CD14-positive monocyte (primary cell): ENCODE measurements around the gene BUB1. TPM values are rescaled to one million over a fixed set of nuclear protein-coding genes. Genes with fewer than 3 reads are reported as not detected.

Source experiments
- DNase-seq, 3 donors: peaks; one replicate each; pipeline ENCODE4 v3.0.0-alpha.2; 2011 to 2022
- H2AFZ ChIP-seq: 2 replicates; pipeline ENCODE4 v1.6.0; 2012; ENCODE audit warnings: mild to moderate bottlenecking, low read depth, low read length, inconsistent platforms; ENCODE audit not compliant: insufficient read depth, poor library complexity, severe bottlenecking
- H3K27ac ChIP-seq, 2 donors: 1 replicate in 1 of 2; 2 replicates in 1 of 2; pipeline ENCODE4 v1.5.1; 2012 to 2013; ENCODE audit warnings: low read length in 2 of 2, control low read depth in 1 of 2, inconsistent platforms in 1 of 2, low read depth in 1 of 2, mild to moderate bottlenecking in 1 of 2
- H3K27me3 ChIP-seq, 2 donors: one replicate each; pipeline versions ENCODE4 v1.6.0 to v1.6.1; 2011 to 2013; ENCODE audit warnings: low read length in 2 of 2; ENCODE audit not compliant: control insufficient read depth in 2 of 2, insufficient read depth in 2 of 2
- H3K36me3 ChIP-seq, 2 donors: replicated peaks in 1 of 2; 1 replicate in 1 of 2; 2 replicates in 1 of 2; pipeline versions ENCODE4 v1.5.1 to v1.6.1; 2012 to 2013; ENCODE audit warnings: low read length in 2 of 2, control low read depth in 1 of 2, inconsistent platforms in 1 of 2, mild to moderate bottlenecking in 1 of 2; ENCODE audit not compliant: insufficient read depth in 2 of 2, control insufficient read depth in 1 of 2
- H3K4me1 ChIP-seq, 2 donors: 1 replicate in 1 of 2; 2 replicates in 1 of 2; pipeline versions ENCODE4 v1.5.1 to v1.6.1; 2012 to 2013; ENCODE audit warnings: low read length in 2 of 2, control low read depth in 1 of 2, inconsistent platforms in 1 of 2, mild to moderate bottlenecking in 1 of 2, moderate library complexity in 1 of 2; ENCODE audit not compliant: insufficient read depth in 2 of 2, control insufficient read depth in 1 of 2
- H3K4me2 ChIP-seq: replicated peaks from 2 replicates; pipeline ENCODE3; 2012; ENCODE audit warnings: low read length, moderate library complexity, mild to moderate bottlenecking; ENCODE audit not compliant: poor library complexity, severe bottlenecking; ENCODE audit errors: extremely low read depth
- H3K4me3 ChIP-seq, 3 experiments: fragments of 200-600 bp in 1 of 3; sonication (generic) in 1 of 3; replicated peaks in 1 of 3; 1 replicate in 2 of 3; 2 replicates in 1 of 3; pipeline ENCODE4 v1.5.1; 2011 to 2013; ENCODE audit warnings: low read length in 3 of 3, mild to moderate bottlenecking in 3 of 3, control low read depth in 2 of 3, low read depth in 2 of 3, inconsistent platforms in 1 of 3, moderate library complexity in 1 of 3
- H3K79me2 ChIP-seq: 2 replicates; pipeline ENCODE4 v1.6.0; 2012; ENCODE audit warnings: mild to moderate bottlenecking, control low read depth, inconsistent platforms, low read length, moderate library complexity; ENCODE audit not compliant: insufficient read depth
- H3K9ac ChIP-seq: 2 replicates; pipeline ENCODE4 v1.6.0; 2017; ENCODE audit warnings: low read length, mild to moderate bottlenecking; ENCODE audit not compliant: insufficient read depth, poor library complexity, severe bottlenecking
- H3K9me3 ChIP-seq, 2 donors: replicated peaks in 1 of 2; 1 replicate in 1 of 2; 2 replicates in 1 of 2; pipeline versions ENCODE4 v1.5.1 to v1.6.1; 2012 to 2013; ENCODE audit warnings: low read length in 2 of 2, control low read depth in 1 of 2; ENCODE audit not compliant: control insufficient read depth in 1 of 2, insufficient read depth in 1 of 2
- H4K20me1 ChIP-seq: 2 replicates; pipeline ENCODE4 v1.6.0; 2012; ENCODE audit warnings: mild to moderate bottlenecking, low read length, control low read depth, moderate library complexity; ENCODE audit not compliant: insufficient read depth
- H3K27ac Mint-ChIP-seq, 7 donors: one replicate each; pipeline ENCODE4 v1.8.0; 2020; ENCODE audit warnings: mild to moderate bottlenecking in 7 of 7, mixed read lengths in 7 of 7, moderate library complexity in 6 of 7, inconsistent platforms in 2 of 7
- H3K27me3 Mint-ChIP-seq, 3 donors: one replicate each; pipeline ENCODE4 v1.8.0; 2021 to 2022; ENCODE audit warnings: low read depth in 3 of 3, mild to moderate bottlenecking in 3 of 3, mixed read lengths in 3 of 3, moderate library complexity in 3 of 3, inconsistent platforms in 1 of 3
- H3K36me3 Mint-ChIP-seq, 2 donors: one replicate each; pipeline ENCODE4 v1.8.0; 2020; ENCODE audit warnings: mixed read lengths in 2 of 2, inconsistent platforms in 1 of 2, mild to moderate bottlenecking in 1 of 2
- H3K4me1 Mint-ChIP-seq: one replicate; pipeline ENCODE4 v1.8.0; 2020; ENCODE audit warnings: mild to moderate bottlenecking, mixed read lengths
- H3K4me3 Mint-ChIP-seq, 2 donors: one replicate each; pipeline ENCODE4 v1.8.0; 2020; ENCODE audit warnings: mild to moderate bottlenecking in 2 of 2, mixed read lengths in 2 of 2, moderate library complexity in 1 of 2
- H3K9me3 Mint-ChIP-seq, 7 donors: one replicate each; pipeline ENCODE4 v1.8.0; 2020 to 2022; ENCODE audit warnings: mixed read lengths in 7 of 7, mild to moderate bottlenecking in 6 of 7, moderate library complexity in 6 of 7, inconsistent platforms in 2 of 7
- WGBS: methylation state at CpG from one replicate; pipeline ENCODE4 v1.1.5; 2013; ENCODE audit warnings: missing lambda C conversion rate; ENCODE audit not compliant: insufficient coverage; 5-methylcytosine and 5-hydroxymethylcytosine counted together
- intact Hi-C, 2 donors: fragments of 100-400 bp; cut with micrococcal nuclease; formaldehyde crosslinking; loops; one replicate each; pipeline versions ENCODE4 v1.15.0 to v1.15.1; 2023
- polyA plus RNA-seq, 3 donors: library from polyadenylated mRNA; depleted of rRNA in 1 of 3; unstranded in 2 of 3; stranded (reverse) in 1 of 3; fragments of 300-500 nt in 2 of 3; fragments of >200 nt in 1 of 3; fragmentation: Illumina TruSeq in 2 of 3; gene quantifications; 1 replicate in 2 of 3; 2 replicates in 1 of 3; pipeline ENCODE4 v1.2.3, GENCODE V29; 2012 to 2021
- TF ChIP-seq, protein P1 (sequence below): fragments of 200-600 bp; IDR thresholded peaks from one replicate; pipeline ENCODE4 v1.8.0; 2022; ENCODE audit warnings: antibody characterized with exemption, mild to moderate bottlenecking

BUB1 gene
- polyA plus RNA-seq, 3 donors: 0.11 to 0.30 (median 0.24) TPM

DNA sequence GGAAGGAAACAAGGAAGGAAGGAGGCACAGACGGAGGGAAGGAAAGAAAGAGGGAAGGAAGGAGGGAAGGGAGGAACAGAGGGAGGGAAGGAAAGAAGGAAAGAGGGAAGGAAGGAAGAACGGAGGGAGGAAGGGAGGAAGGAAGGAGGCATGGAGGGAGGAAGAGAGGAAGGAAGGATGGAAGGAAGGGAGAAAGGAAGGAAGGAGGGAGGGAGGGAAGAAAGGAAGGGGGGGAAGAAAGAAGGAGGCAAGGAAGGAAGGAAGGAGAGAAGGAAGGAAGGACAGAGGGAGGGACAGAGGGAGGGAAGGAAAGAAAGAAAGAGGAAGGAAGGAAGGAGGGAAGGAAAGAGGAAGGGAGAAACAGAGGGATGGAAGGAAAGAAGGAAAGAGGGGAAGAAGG, 47.0 kb upstream of the BUB1 start:
- H3K79me2 ChIP-seq: no peaks in the 10 kb centered on the region
- Mint-ChIP-seq H3K27me3 (peaks cover 5 to 11% (median 6%) of the 10 kb centered on the region in 3 donors), H3K27ac (peak overlapping the region in 1 of 7 donors; percentile 20), H3K4me3 (no peak overlapping the region), H3K36me3 (no peaks in the 10 kb centered on the region), H3K4me1 (no peaks in the 10 kb centered on the region), H3K9me3 (peaks cover 0 to 3% (median 0%) of the 10 kb centered on the region in 7 donors)
- H3K4me2 ChIP-seq: no peak overlapping the region
- 39% methylated on average over 2 of the region's 2 CpGs for WGBS
- no peaks in the 10 kb centered on the region for H3K27me3 ChIP-seq
- H2AFZ ChIP-seq: no peak overlapping the region
- no peak overlapping the region for H3K9ac ChIP-seq
- TF ChIP-seq, protein P1, sequence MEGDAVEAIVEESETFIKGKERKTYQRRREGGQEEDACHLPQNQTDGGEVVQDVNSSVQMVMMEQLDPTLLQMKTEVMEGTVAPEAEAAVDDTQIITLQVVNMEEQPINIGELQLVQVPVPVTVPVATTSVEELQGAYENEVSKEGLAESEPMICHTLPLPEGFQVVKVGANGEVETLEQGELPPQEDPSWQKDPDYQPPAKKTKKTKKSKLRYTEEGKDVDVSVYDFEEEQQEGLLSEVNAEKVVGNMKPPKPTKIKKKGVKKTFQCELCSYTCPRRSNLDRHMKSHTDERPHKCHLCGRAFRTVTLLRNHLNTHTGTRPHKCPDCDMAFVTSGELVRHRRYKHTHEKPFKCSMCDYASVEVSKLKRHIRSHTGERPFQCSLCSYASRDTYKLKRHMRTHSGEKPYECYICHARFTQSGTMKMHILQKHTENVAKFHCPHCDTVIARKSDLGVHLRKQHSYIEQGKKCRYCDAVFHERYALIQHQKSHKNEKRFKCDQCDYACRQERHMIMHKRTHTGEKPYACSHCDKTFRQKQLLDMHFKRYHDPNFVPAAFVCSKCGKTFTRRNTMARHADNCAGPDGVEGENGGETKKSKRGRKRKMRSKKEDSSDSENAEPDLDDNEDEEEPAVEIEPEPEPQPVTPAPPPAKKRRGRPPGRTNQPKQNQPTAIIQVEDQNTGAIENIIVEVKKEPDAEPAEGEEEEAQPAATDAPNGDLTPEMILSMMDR: no peak
- H4K20me1 ChIP-seq: no peaks in the 10 kb centered on the region
- no peaks in the 10 kb centered on the region for H3K4me1 ChIP-seq
- no peak for DNase-seq
- no peaks in the 10 kb centered on the region for H3K9me3 ChIP-seq
- no peak overlapping the region for H3K27ac ChIP-seq
- H3K36me3 ChIP-seq: no peaks in the 10 kb centered on the region
- H3K4me3 ChIP-seq: no peak overlapping the region
- intact Hi-C loops: no loop called here

DNA sequence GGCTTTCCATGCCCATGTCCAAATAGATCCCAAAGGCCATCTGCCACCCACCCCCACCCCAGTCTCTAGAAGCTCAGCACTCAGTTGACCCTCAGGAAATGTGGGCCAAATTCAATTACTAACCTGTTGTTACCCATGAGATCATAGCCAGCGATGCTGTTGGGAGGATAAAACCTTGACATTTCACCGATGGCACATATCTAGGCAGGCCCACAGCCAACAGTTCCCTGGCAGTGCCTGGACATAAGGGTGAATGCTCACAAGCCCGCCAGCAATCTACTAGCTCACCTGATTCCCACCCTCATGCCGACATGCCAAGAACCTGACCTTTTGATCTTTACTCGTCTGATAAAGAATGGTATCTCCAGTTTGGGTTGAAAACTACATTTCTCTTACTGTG, 42.7 kb upstream of the BUB1 start:
- Histone ChIP-seq H3K4me1 (peaks cover 0 to 3% of the 10 kb centered on the region in 2 donors), H3K27ac (no peak overlapping the region), H3K79me2 (no peaks in the 10 kb centered on the region), H2AFZ (no peak overlapping the region), H3K27me3 (no peaks in the 10 kb centered on the region), H3K9me3 (no peaks in the 10 kb centered on the region), H3K36me3 (no peaks in the 10 kb centered on the region), H3K4me3 (no peak overlapping the region), H4K20me1 (no peaks in the 10 kb centered on the region), H3K4me2 (no peak overlapping the region), H3K9ac (no peak overlapping the region)
- DNase-seq: no peak
- Mint-ChIP-seq H3K27me3 (peaks cover 1 to 12% (median 3%) of the 10 kb centered on the region in 3 donors), H3K4me1 (peaks cover 3% of the 10 kb centered on the region), H3K9me3 (peaks cover 0 to 5% (median 1%) of the 10 kb centered on the region in 7 donors), H3K27ac (no peak overlapping the region), H3K36me3 (no peaks in the 10 kb centered on the region), H3K4me3 (no peak overlapping the region)
- 100% methylated on average over 2 of the region's 5 CpGs for WGBS
- TF ChIP-seq, protein P1: no peak
- intact Hi-C loops: no loop called here
